Activated T-helper 2 cell treated with anti-CD3 and anti-CD28 coated beads, Interferon-gamma antibody, Interleukin-2, Interleukin-4, amounts not matched to agents 10 μg/mL and 5 μg/mL and 100 μg/mL, durations not matched to agents 14 hours and 24 hours and 36 hours (primary cell): Measurements from ENCODE around the gene CYP2B6. TPM values are rescaled to one million over a fixed set of nuclear protein-coding genes. Genes with fewer than 3 reads are reported as not detected.
"Not testable (repeated sequence)": the region's sequence is repeated elsewhere in the genome, so short reads cannot be mapped to it uniquely, and the experiment has no call there.

Experiments
- DNase-seq: peaks from one replicate; pipeline ENCODE4 v3.0.0; 2021; ENCODE audit warnings: low spot score
- H3K27ac Mint-ChIP-seq: one replicate; pipeline ENCODE4 v1.8.0; 2021; ENCODE audit warnings: mixed read lengths
- H3K27me3 Mint-ChIP-seq: one replicate; pipeline ENCODE4 v1.8.0; 2021; ENCODE audit warnings: low read depth, mixed read lengths
- H3K36me3 Mint-ChIP-seq: one replicate; pipeline ENCODE4 v1.8.0; 2021; ENCODE audit warnings: low read depth, mixed read lengths
- H3K4me1 Mint-ChIP-seq: one replicate; pipeline ENCODE4 v1.8.0; 2021; ENCODE audit warnings: low read depth, mixed read lengths
- H3K4me3 Mint-ChIP-seq: one replicate; pipeline ENCODE4 v1.8.0; 2021; ENCODE audit warnings: low read depth, mild to moderate bottlenecking, moderate library complexity, mixed read lengths
- H3K9me3 Mint-ChIP-seq: one replicate; pipeline ENCODE4 v1.8.0; 2021; ENCODE audit warnings: mixed read lengths
- intact Hi-C: fragments of 100-400 bp; cut with micrococcal nuclease; formaldehyde crosslinking; loops from one replicate; pipeline ENCODE4 v1.15.1; 2023
- total RNA-seq: library from RNA; stranded (reverse); gene quantifications from 2 replicates; pipeline ENCODE4 v1.2.3, GENCODE V29; 2022

The CYP2B6 gene
- total RNA-seq, 1 donor from 2014 or later: not detected

GRCh38 chr19:41027273-41027967 lies 36.3 kb downstream of the CYP2B6 start:
- H3K9me3 Mint-ChIP-seq: peaks cover 6% of the 10 kb centered on the region
- no peak overlapping the region for H3K27ac Mint-ChIP-seq
- intact Hi-C loops: no loop called here
- no peaks in the 10 kb centered on the region for H3K36me3 Mint-ChIP-seq
- H3K4me1 Mint-ChIP-seq: no peaks in the 10 kb centered on the region
- no peak for DNase-seq
- peaks cover 29% of the 10 kb centered on the region for H3K27me3 Mint-ChIP-seq
- no peak overlapping the region for H3K4me3 Mint-ChIP-seq

- H3K9me3 Mint-ChIP-seq: peaks cover 6% of the 10 kb centered on the region
- intact Hi-C loops: no loop called here
- H3K4me3 Mint-ChIP-seq: no peak overlapping the region
- H3K27ac Mint-ChIP-seq: no peak overlapping the region
- H3K36me3 Mint-ChIP-seq: no peaks in the 10 kb centered on the region
- H3K4me1 Mint-ChIP-seq: no peaks in the 10 kb centered on the region
- no peak for DNase-seq
- H3K27me3 Mint-ChIP-seq: peaks cover 28% of the 10 kb centered on the region
These were observed 38.7 kb downstream of the CYP2B6 start for GRCh38 chr19:41029524-41030432.

- Mint-ChIP-seq H3K4me3 (no peak overlapping the region), H3K36me3 (no peaks in the 10 kb centered on the region), H3K9me3 (peaks cover 6% of the 10 kb centered on the region), H3K27ac (no peak overlapping the region), H3K27me3 (peaks cover 23% of the 10 kb centered on the region), H3K4me1 (no peaks in the 10 kb centered on the region)
- DNase-seq: no peak
- intact Hi-C loops: no loop called here
These were observed 39.6 kb downstream of the CYP2B6 start for GRCh38 chr19:41030651-41031050.

- no peaks in the 10 kb centered on the region for H3K36me3 Mint-ChIP-seq
- intact Hi-C loops: no loop called here
- DNase-seq: no peak
- H3K4me3 Mint-ChIP-seq: no peak overlapping the region
- peaks cover 6% of the 10 kb centered on the region for H3K9me3 Mint-ChIP-seq
- H3K27ac Mint-ChIP-seq: no peak overlapping the region
- peaks cover 15% of the 10 kb centered on the region for H3K27me3 Mint-ChIP-seq
- no peaks in the 10 kb centered on the region for H3K4me1 Mint-ChIP-seq
These were observed 40.8 kb downstream of the CYP2B6 start for GRCh38 chr19:41031916-41032315.

GRCh38 chr19:41033324-41033723 lies 42.2 kb downstream of the CYP2B6 start:
- H3K4me3 Mint-ChIP-seq, intact Hi-C loops, H3K36me3 Mint-ChIP-seq, H3K4me1 Mint-ChIP-seq, H3K9me3 Mint-ChIP-seq, DNase-seq, H3K27ac Mint-ChIP-seq: not testable (repeated sequence)
- H3K27me3 Mint-ChIP-seq: peaks cover 21% of the 10 kb centered on the region

- no peak overlapping the region for H3K4me3 Mint-ChIP-seq
- no peaks in the 10 kb centered on the region for H3K4me1 Mint-ChIP-seq
- intact Hi-C loops: no loop called here
- no peak for DNase-seq
- peaks cover 17% of the 10 kb centered on the region for H3K27me3 Mint-ChIP-seq
- H3K36me3 Mint-ChIP-seq: no peaks in the 10 kb centered on the region
- H3K9me3 Mint-ChIP-seq: no peaks in the 10 kb centered on the region
- no peak overlapping the region for H3K27ac Mint-ChIP-seq
These were observed 48.7 kb downstream of the CYP2B6 start for GRCh38 chr19:41039806-41040205.

- H3K27ac Mint-ChIP-seq, H3K4me1 Mint-ChIP-seq: not testable (repeated sequence)
These were observed 54.0 kb downstream of the CYP2B6 start for GRCh38 chr19:41045095-41045494.

GRCh38 chr19:41050426-41050825 lies 59.3 kb downstream of the CYP2B6 start:
- no peaks in the 10 kb centered on the region for H3K9me3 Mint-ChIP-seq
- H3K4me3 Mint-ChIP-seq: no peak overlapping the region
- H3K4me1 Mint-ChIP-seq: no peaks in the 10 kb centered on the region
- no peak for DNase-seq
- H3K27ac Mint-ChIP-seq: no peak overlapping the region
- H3K36me3 Mint-ChIP-seq: no peaks in the 10 kb centered on the region
- peaks cover 13% of the 10 kb centered on the region for H3K27me3 Mint-ChIP-seq
- intact Hi-C loops: no loop called here

More at GRCh38 chr19:41045095-41045494, 54.0 kb downstream of the CYP2B6 start:
- H3K36me3 Mint-ChIP-seq, intact Hi-C loops, H3K9me3 Mint-ChIP-seq, H3K4me3 Mint-ChIP-seq, DNase-seq, H3K27me3 Mint-ChIP-seq: not testable (repeated sequence)

- H3K36me3 Mint-ChIP-seq, H3K27ac Mint-ChIP-seq, DNase-seq, H3K4me3 Mint-ChIP-seq, H3K9me3 Mint-ChIP-seq, intact Hi-C loops, H3K4me1 Mint-ChIP-seq: not testable (repeated sequence)
- H3K27me3 Mint-ChIP-seq: peaks cover 16% of the 10 kb centered on the region
These were observed 61.1 kb downstream of the CYP2B6 start for GRCh38 chr19:41052162-41052561.

GRCh38 chr19:41053331-41053730 lies 62.2 kb downstream of the CYP2B6 start:
- H3K4me1 Mint-ChIP-seq, H3K27ac Mint-ChIP-seq, intact Hi-C loops, DNase-seq, H3K4me3 Mint-ChIP-seq, H3K36me3 Mint-ChIP-seq, H3K9me3 Mint-ChIP-seq: not testable (repeated sequence)
- peaks cover 16% of the 10 kb centered on the region for H3K27me3 Mint-ChIP-seq

GRCh38 chr19:41064974-41065569 lies 74.0 kb downstream of the CYP2B6 start:
- H3K4me1 Mint-ChIP-seq: no peaks in the 10 kb centered on the region
- no peaks in the 10 kb centered on the region for H3K9me3 Mint-ChIP-seq
- no peak overlapping the region for H3K27ac Mint-ChIP-seq
- H3K4me3 Mint-ChIP-seq: no peak overlapping the region
- DNase-seq: no peak
- intact Hi-C loops: no loop called here
- H3K27me3 Mint-ChIP-seq: peaks cover 28% of the 10 kb centered on the region
- H3K36me3 Mint-ChIP-seq: no peaks in the 10 kb centered on the region
